Measurements from ENCODE around the gene HHIPL1. TPM values are rescaled to one million over a fixed set of nuclear protein-coding genes. Genes with fewer than 3 reads are reported as not detected.
"Not testable (repeated sequence)": the region's sequence is repeated elsewhere in the genome, so short reads cannot be mapped to it uniquely, and the experiment has no call there.

HHIPL1 gene
- total RNA-seq, 1 donor: 4.4 TPM

GRCh38 chr14:99658218-99658845 lies 13.4 kb downstream of the HHIPL1 start:
- DNase-seq (ENCODE audit: low read depth): no peak
- no peak overlapping the region for H3K4me3 ChIP-seq (ENCODE audit: low read depth, low read length)
- no peak for TF ChIP-seq CTCF (IDR thresholded peaks at IDR 0.05; ENCODE audit: insufficient read depth, low read length)

GRCh38 chr14:99659333-99659741 lies 14.4 kb downstream of the HHIPL1 start:
- no peak for TF ChIP-seq CTCF (IDR thresholded peaks at IDR 0.05; ENCODE audit: insufficient read depth, low read length)
- H3K4me3 ChIP-seq (ENCODE audit: low read depth, low read length): no peak overlapping the region
- DNase-seq (ENCODE audit: low read depth): no peak

- DNase-seq (ENCODE audit: low read depth): no peak
- no peak for TF ChIP-seq CTCF (IDR thresholded peaks at IDR 0.05; ENCODE audit: insufficient read depth, low read length)
- no peak overlapping the region for H3K4me3 ChIP-seq (ENCODE audit: low read depth, low read length)
Measured at GRCh38 chr14:99660006-99660566, 15.2 kb downstream of the HHIPL1 start.

- DNase-seq (ENCODE audit: low read depth): no peak
- no peak overlapping the region for H3K4me3 ChIP-seq (ENCODE audit: low read depth, low read length)
- TF ChIP-seq CTCF (IDR thresholded peaks at IDR 0.05; ENCODE audit: insufficient read depth, low read length): no peak
Measured at GRCh38 chr14:99660794-99661193, 15.9 kb downstream of the HHIPL1 start.

- not testable (repeated sequence) for H3K4me3 ChIP-seq (ENCODE audit: low read depth, low read length); DNase-seq (ENCODE audit: low read depth)
Measured at GRCh38 chr14:99661206-99661605, 16.3 kb downstream of the HHIPL1 start.

GRCh38 chr14:99662846-99663245 lies 17.9 kb downstream of the HHIPL1 start:
- no peak for DNase-seq (ENCODE audit: low read depth)
- TF ChIP-seq CTCF (IDR thresholded peaks at IDR 0.05; ENCODE audit: insufficient read depth, low read length): no peak
- no peak overlapping the region for H3K4me3 ChIP-seq (ENCODE audit: low read depth, low read length)

GRCh38 chr14:99663386-99664057 lies 18.6 kb downstream of the HHIPL1 start:
- no peak for DNase-seq (ENCODE audit: low read depth)
- H3K4me3 ChIP-seq (ENCODE audit: low read depth, low read length): no peak overlapping the region
- no peak for TF ChIP-seq CTCF (IDR thresholded peaks at IDR 0.05; ENCODE audit: insufficient read depth, low read length)

Data from fibroblast of the aortic adventitia (primary cell).